ENCODE measurements around the gene RASA4. TPM values are rescaled to one million over a fixed set of nuclear protein-coding genes. Genes with fewer than 3 reads are reported as not detected.
"Not testable (repeated sequence)": the region's sequence is repeated elsewhere in the genome, so short reads cannot be mapped to it uniquely, and the experiment has no call there.

RASA4 gene
- total RNA-seq, 2 donors from 2014 or later: 42.8 to 82.3 TPM

GRCh38 chr7:102599699-102600098, 16.9 kb downstream of the RASA4 start:
- not testable (repeated sequence) for DNase-seq (ENCODE audit: low spot score); H3K4me3 ChIP-seq; H3K9me3 ChIP-seq; ATAC-seq (ENCODE audit: insufficient number of reproducible peaks, low FRiP score, low read depth); H3K36me3 ChIP-seq; H3K27me3 ChIP-seq (replicated peaks; ENCODE audit: insufficient read depth); H3K4me1 ChIP-seq (ENCODE audit: control insufficient read depth in 1 of 2, low read depth in 2 of 2); H3K27ac ChIP-seq

- not testable (repeated sequence) for H3K27me3 ChIP-seq (replicated peaks; ENCODE audit: insufficient read depth); H3K9me3 ChIP-seq; H3K4me3 ChIP-seq; ATAC-seq (ENCODE audit: insufficient number of reproducible peaks, low FRiP score, low read depth); H3K36me3 ChIP-seq; H3K4me1 ChIP-seq (ENCODE audit: control insufficient read depth in 1 of 2, low read depth in 2 of 2); H3K27ac ChIP-seq; DNase-seq (ENCODE audit: low spot score)
These were observed 20.5 kb downstream of the RASA4 start for GRCh38 chr7:102596036-102596435.

GRCh38 chr7:102593637-102594334, 22.8 kb downstream of the RASA4 start:
- H3K27me3 ChIP-seq (replicated peaks; ENCODE audit: insufficient read depth); ATAC-seq (ENCODE audit: insufficient number of reproducible peaks, low FRiP score, low read depth): not testable (repeated sequence)

GRCh38 chr7:102592477-102593019, 24.0 kb downstream of the RASA4 start:
- not testable (repeated sequence) for H3K4me1 ChIP-seq (ENCODE audit: control insufficient read depth in 1 of 2, low read depth in 2 of 2); H3K27me3 ChIP-seq (replicated peaks; ENCODE audit: insufficient read depth); H3K9me3 ChIP-seq; DNase-seq (ENCODE audit: low spot score); H3K27ac ChIP-seq; H3K36me3 ChIP-seq; H3K4me3 ChIP-seq
- peak; percentile 32 for ATAC-seq (ENCODE audit: insufficient number of reproducible peaks, low FRiP score, low read depth)

More at GRCh38 chr7:102593637-102594334, 22.8 kb downstream of the RASA4 start:
- H3K36me3 ChIP-seq; DNase-seq (ENCODE audit: low spot score); H3K4me3 ChIP-seq; H3K9me3 ChIP-seq; H3K4me1 ChIP-seq (ENCODE audit: control insufficient read depth in 1 of 2, low read depth in 2 of 2); H3K27ac ChIP-seq: not testable (repeated sequence)

- not testable (repeated sequence) for H3K4me3 ChIP-seq; H3K36me3 ChIP-seq; H3K9me3 ChIP-seq; DNase-seq (ENCODE audit: low spot score); ATAC-seq (ENCODE audit: insufficient number of reproducible peaks, low FRiP score, low read depth); H3K4me1 ChIP-seq (ENCODE audit: control insufficient read depth in 1 of 2, low read depth in 2 of 2); H3K27me3 ChIP-seq (replicated peaks; ENCODE audit: insufficient read depth); H3K27ac ChIP-seq
These were observed 26.7 kb downstream of the RASA4 start for GRCh38 chr7:102589857-102590256.

- H3K4me3 ChIP-seq; H3K27me3 ChIP-seq (replicated peaks; ENCODE audit: insufficient read depth); H3K4me1 ChIP-seq (ENCODE audit: control insufficient read depth in 1 of 2, low read depth in 2 of 2); H3K9me3 ChIP-seq; DNase-seq (ENCODE audit: low spot score); H3K27ac ChIP-seq; ATAC-seq (ENCODE audit: insufficient number of reproducible peaks, low FRiP score, low read depth); H3K36me3 ChIP-seq: not testable (repeated sequence)
These were observed 33.1 kb downstream of the RASA4 start for GRCh38 chr7:102583495-102583894.

GRCh38 chr7:102581722-102582121, 34.8 kb downstream of the RASA4 start:
- ATAC-seq (ENCODE audit: insufficient number of reproducible peaks, low FRiP score, low read depth); H3K4me3 ChIP-seq; H3K27ac ChIP-seq; H3K9me3 ChIP-seq; DNase-seq (ENCODE audit: low spot score); H3K4me1 ChIP-seq (ENCODE audit: control insufficient read depth in 1 of 2, low read depth in 2 of 2); H3K27me3 ChIP-seq (replicated peaks; ENCODE audit: insufficient read depth); H3K36me3 ChIP-seq: not testable (repeated sequence)

- H3K4me1 ChIP-seq (ENCODE audit: control insufficient read depth in 1 of 2, low read depth in 2 of 2); H3K27ac ChIP-seq; H3K9me3 ChIP-seq; ATAC-seq (ENCODE audit: insufficient number of reproducible peaks, low FRiP score, low read depth); H3K4me3 ChIP-seq; H3K36me3 ChIP-seq; DNase-seq (ENCODE audit: low spot score); H3K27me3 ChIP-seq (replicated peaks; ENCODE audit: insufficient read depth): not testable (repeated sequence)
These were observed 38.1 kb downstream of the RASA4 start for GRCh38 chr7:102578486-102578885.

- not testable (repeated sequence) for DNase-seq (ENCODE audit: low spot score); ATAC-seq (ENCODE audit: insufficient number of reproducible peaks, low FRiP score, low read depth); H3K36me3 ChIP-seq; H3K4me3 ChIP-seq; H3K4me1 ChIP-seq (ENCODE audit: control insufficient read depth in 1 of 2, low read depth in 2 of 2); H3K27ac ChIP-seq; H3K27me3 ChIP-seq (replicated peaks; ENCODE audit: insufficient read depth); H3K9me3 ChIP-seq
These were observed 39.0 kb downstream of the RASA4 start for GRCh38 chr7:102577315-102578240.

- not testable (repeated sequence) for H3K9me3 ChIP-seq; H3K27ac ChIP-seq; H3K4me1 ChIP-seq (ENCODE audit: control insufficient read depth in 1 of 2, low read depth in 2 of 2); H3K36me3 ChIP-seq; ATAC-seq (ENCODE audit: insufficient number of reproducible peaks, low FRiP score, low read depth); H3K27me3 ChIP-seq (replicated peaks; ENCODE audit: insufficient read depth); H3K4me3 ChIP-seq; DNase-seq (ENCODE audit: low spot score)
These were observed 40.2 kb downstream of the RASA4 start for GRCh38 chr7:102576363-102576762.

GRCh38 chr7:102574607-102575006, 41.9 kb downstream of the RASA4 start:
- not testable (repeated sequence) for H3K27me3 ChIP-seq (replicated peaks; ENCODE audit: insufficient read depth); ATAC-seq (ENCODE audit: insufficient number of reproducible peaks, low FRiP score, low read depth); H3K27ac ChIP-seq; H3K4me1 ChIP-seq (ENCODE audit: control insufficient read depth in 1 of 2, low read depth in 2 of 2); DNase-seq (ENCODE audit: low spot score); H3K36me3 ChIP-seq; H3K9me3 ChIP-seq; H3K4me3 ChIP-seq

All from thoracic aorta (tissue), 2 donors.